ENCODE results near the gene APOL3.
"Not testable (repeated sequence)": the region's sequence is repeated elsewhere in the genome, so short reads cannot be mapped to it uniquely, and the experiment has no call there.

Gene APOL3
- total RNA-seq: 113 to 168 (median 134) reads per million in 4 donors

GRCh38 chr22:36160499-36160942, at the start of gene APOL3:
Gene APOL3, minus strand, starts transcription at chr22:36160755. Its CDS starts 11,700 bp downstream, at chr22:36149055.
- DNase-seq: peak in 4 of 5 donors; percentile 25 to 72 (median 36)

- DNase-seq: no peak
Observed at GRCh38 chr22:36210224-36210623, 49.7 kb upstream of the APOL3 start.

- not testable (repeated sequence) for DNase-seq
Observed at GRCh38 chr22:36209488-36209908, 48.9 kb upstream of the APOL3 start.

- no peak for DNase-seq
Observed at GRCh38 chr22:36208914-36209313, 48.4 kb upstream of the APOL3 start.

GRCh38 chr22:36208162-36208765, 47.7 kb upstream of the APOL3 start:
- DNase-seq: no peak

- DNase-seq: no peak
Observed at GRCh38 chr22:36206255-36206654, 45.7 kb upstream of the APOL3 start.

GRCh38 chr22:36205573-36205972, 45.0 kb upstream of the APOL3 start:
- not testable (repeated sequence) for DNase-seq

- DNase-seq: no peak
Observed at GRCh38 chr22:36204632-36205015, 44.1 kb upstream of the APOL3 start.

GRCh38 chr22:36204001-36204631, 43.6 kb upstream of the APOL3 start:
- DNase-seq: no peak

GRCh38 chr22:36203441-36203840, 42.9 kb upstream of the APOL3 start:
- not testable (repeated sequence) for DNase-seq

- not testable (repeated sequence) for DNase-seq
Observed at GRCh38 chr22:36202906-36203305, 42.4 kb upstream of the APOL3 start.

GRCh38 chr22:36201630-36202319, 41.2 kb upstream of the APOL3 start, which contains the start of gene APOL4:
Gene APOL4, minus strand, starts transcription at chr22:36201809. Its CDS starts 75 bp downstream, at chr22:36201734.
- peak in 1 of 5 donors; percentile 53 for DNase-seq

- DNase-seq: not testable (repeated sequence)
Observed at GRCh38 chr22:36201025-36201424, 40.5 kb upstream of the APOL3 start.

- DNase-seq: no peak
Observed at GRCh38 chr22:36199001-36199551, 38.5 kb upstream of the APOL3 start.

GRCh38 chr22:36198536-36198935, 38.0 kb upstream of the APOL3 start:
- DNase-seq: no peak

GRCh38 chr22:36197514-36198146, 37.1 kb upstream of the APOL3 start:
- peak in 1 of 5 donors; percentile 9 for DNase-seq

- DNase-seq: no peak
Observed at GRCh38 chr22:36197065-36197440, 36.5 kb upstream of the APOL3 start.

GRCh38 chr22:36196254-36197064, 35.9 kb upstream of the APOL3 start:
- DNase-seq: no peak

- peak in 3 of 5 donors; percentile 8 to 52 (median 32) for DNase-seq
Observed at GRCh38 chr22:36194971-36195370, 34.4 kb upstream of the APOL3 start.

GRCh38 chr22:36194385-36194784, 33.8 kb upstream of the APOL3 start:
- no peak for DNase-seq

GRCh38 chr22:36193577-36193976, 33.0 kb upstream of the APOL3 start:
- DNase-seq: no peak

GRCh38 chr22:36193171-36193570, 32.6 kb upstream of the APOL3 start:
- no peak for DNase-seq
